Activated CD4-positive, alpha-beta T cell treated with anti-CD3 and anti-CD28 coated beads for 48 hours (primary cell): ENCODE measurements around the gene COQ10A.
"Not testable (repeated sequence)": the region's sequence is repeated elsewhere in the genome, so short reads cannot be mapped to it uniquely, and the experiment has no call there.

ENCODE experiments used
- DNase-seq: peaks from one replicate; pipeline ENCODE4 v3.0.0-alpha.2; 2020

The COQ10A gene

DNA sequence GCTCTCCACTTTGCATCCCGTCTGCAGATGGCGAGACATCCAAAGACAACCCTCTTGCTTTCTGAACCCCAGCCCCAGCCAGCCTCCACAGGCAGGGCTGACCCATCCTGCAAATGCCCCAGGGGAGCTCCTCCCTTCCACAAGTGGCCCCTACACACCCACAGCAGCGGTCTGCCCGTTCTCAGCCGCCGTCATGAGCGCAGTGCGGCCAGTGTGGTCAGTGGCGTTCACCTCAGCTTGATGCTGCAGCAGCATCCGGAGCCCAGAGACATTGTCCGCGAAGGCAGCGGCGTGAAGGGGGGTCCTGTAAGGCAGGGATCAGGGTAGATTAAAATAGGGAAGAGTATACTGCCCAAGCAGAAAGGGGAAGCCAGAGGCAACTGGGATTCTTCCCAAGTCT is 22.2 kb upstream of the COQ10A start:
- no peak for DNase-seq

DNA sequence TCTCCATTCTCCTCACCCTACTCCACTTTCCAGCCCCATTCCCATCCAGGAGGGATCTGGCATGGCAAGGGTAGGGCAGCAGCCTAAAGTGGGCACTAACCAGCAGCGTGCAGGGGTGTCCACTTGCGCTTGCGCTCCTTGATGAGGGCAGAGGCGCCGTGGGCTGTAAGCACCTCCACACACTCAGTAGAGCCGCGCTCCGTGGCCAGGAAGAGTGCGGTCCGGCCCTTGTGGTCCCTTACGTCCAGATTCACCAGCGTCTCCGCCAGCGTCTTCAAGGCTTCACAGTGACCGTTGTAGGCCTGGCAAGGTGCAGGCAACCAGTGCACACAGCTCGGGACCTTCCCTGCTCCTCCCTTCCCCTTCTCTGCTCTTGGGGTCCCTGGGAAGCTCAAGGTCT is 18.8 kb upstream of the COQ10A start:
- DNase-seq = no peak

DNA sequence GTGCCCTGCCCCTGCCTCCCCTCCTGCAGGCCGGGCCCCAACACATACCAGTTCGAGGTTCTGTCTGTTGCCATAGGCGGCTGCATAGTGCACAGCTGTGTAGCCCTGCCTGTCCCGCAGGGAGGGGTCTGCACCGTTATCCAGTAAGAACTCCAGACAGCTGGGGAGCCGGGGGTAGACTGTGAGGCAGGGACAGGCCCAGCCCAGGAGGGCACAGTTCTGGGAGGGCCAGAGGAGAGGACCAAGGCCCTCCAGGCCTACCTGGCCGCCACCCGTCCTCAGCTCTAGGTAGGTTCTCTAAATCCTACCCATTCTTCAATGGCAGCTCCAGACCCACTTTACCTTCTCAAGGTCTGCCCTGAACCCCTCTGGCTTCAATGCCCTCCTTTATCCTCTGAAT is 18.0 kb upstream of the COQ10A start:
- no peak for DNase-seq

DNA sequence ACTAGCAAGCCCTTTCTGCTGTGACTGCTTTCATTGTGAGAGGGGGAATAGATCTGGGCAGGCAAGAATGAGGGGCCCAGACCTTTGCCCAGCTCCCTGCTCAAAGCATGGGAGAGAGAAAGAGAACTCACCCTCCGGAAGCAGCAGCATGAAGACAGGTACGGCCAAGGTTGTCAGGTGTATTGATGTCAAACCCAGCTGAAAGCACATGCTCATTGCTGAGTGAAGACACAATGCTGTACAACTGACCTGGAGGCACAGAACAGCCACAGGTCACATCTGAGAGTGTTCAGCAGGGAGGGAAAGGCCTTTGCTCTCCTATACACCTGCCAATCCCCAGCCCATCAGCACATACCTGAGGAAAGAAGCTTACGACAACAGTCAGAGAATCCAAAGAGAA is 14.1 kb upstream of the COQ10A start:
- DNase-seq = no peak

DNA sequence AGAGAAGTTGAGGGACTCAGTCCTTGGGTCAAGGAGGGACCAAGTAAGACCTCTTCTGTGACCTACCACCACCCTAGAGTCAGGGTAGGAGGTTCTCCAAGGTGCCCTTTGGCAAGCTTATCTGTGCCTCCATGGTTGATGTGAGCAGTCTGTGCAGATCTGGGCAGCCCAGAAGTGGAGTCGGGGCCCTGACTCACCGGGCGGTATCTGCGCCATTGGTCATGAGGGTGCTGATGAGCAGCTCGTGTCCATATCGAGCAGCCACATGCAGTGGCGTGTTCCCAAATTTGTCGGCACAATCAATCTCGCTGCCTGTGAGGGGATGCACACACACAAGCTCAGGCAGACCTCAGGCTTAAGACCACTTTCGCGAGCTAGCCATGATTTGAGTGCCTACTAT is 13.7 kb upstream of the COQ10A start:
- DNase-seq = no peak

DNA sequence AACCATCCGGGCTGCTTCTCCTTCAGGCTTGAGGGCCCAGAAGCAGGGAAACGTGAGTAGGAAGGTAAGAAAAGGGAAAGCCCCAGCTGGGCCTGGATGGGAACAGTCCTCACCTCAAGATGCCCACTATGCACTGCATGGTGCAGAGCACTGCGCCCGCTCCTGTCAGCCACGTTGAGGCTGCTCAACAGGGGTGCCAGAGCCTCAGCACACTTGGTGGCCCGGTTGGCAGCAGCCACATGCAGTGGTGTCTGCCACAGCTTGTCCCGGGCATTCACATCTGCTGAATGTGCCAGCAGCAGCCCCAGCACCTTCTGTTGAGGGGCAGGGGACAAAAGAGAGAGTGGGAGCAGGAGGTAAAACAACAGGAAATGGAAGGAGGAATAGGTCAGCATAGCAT is 11.1 kb upstream of the COQ10A start:
- DNase-seq = no peak

DNA sequence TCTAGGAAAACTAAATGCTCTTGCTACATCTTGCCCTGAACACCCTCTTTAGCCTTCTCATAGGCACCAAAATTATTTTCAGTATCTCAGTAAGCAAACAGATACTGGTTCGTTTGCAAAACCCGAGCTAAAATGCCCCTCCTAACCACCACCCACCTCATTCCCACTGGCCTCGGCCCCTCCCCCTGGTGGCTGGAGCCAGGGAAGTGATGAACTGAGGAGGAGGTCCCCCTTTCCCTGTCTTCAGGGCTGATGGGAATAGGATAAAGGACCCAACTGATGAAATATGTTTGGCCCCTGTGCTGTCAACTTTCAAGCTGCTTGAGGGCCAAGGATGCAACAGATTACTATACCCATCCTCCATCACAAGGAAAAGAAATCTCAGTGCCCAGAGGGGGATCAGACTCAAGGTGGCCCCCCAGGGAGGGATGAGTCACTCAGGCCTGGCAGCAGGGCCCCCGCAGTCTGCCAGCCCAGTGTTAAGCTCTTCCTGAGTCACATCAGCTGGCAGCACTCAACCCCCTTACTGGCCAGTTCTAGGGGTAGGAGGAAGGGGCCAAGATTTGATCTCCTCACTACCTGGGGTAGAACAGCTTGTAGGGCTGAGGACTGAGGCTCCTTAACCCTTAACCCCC is 10.3 kb upstream of the COQ10A start:
- no peak for DNase-seq

DNA sequence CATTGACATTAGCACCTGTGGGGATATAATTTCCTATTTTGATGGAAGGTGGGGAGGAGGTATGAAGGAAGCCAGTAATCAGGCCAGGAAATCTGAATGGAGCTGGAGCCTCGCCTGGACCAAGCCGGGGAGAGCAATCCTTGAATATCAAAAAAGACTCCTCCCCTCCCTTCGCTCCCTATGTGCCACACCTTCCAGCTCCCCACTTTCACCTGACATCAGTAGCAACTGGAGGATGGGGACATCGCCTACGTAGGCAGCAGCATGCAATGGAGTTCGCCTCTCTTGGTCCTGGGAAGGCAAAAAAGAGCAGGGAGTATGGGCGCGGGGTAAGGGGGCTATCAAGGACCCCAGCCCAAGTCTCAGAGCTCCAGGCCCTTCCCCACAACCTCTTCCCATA is 9.7 kb upstream of the COQ10A start:
- DNase-seq = no peak

DNA sequence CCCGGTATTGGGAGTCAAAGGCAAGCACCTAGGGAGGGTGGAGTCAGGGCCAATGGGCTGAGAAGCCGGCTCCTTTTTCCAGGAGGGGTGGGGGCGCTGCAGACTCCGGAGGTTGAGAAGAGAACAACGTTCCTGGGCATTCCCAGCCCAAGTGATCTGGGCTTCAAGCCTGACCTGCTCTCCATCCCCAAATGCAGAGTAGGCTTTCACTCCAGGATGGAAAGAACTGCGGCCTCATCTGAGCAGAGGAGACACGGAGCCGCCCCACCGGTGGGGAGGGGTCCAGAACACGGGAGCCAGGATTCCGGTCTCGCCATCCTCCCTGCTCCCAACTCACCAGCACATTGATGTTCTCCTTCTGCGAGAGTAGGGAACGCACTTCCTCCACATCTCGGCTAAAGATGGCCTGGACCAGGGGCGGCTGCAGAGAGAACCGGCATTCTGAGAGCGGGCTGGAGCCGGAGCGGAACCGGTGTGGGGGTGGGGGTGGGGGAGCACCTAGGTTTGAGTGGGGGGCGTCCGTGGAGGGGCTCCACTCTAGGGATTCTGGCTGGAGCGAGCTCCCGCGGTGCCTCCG is 9.2 kb upstream of the COQ10A start:
- no peak for DNase-seq

DNA sequence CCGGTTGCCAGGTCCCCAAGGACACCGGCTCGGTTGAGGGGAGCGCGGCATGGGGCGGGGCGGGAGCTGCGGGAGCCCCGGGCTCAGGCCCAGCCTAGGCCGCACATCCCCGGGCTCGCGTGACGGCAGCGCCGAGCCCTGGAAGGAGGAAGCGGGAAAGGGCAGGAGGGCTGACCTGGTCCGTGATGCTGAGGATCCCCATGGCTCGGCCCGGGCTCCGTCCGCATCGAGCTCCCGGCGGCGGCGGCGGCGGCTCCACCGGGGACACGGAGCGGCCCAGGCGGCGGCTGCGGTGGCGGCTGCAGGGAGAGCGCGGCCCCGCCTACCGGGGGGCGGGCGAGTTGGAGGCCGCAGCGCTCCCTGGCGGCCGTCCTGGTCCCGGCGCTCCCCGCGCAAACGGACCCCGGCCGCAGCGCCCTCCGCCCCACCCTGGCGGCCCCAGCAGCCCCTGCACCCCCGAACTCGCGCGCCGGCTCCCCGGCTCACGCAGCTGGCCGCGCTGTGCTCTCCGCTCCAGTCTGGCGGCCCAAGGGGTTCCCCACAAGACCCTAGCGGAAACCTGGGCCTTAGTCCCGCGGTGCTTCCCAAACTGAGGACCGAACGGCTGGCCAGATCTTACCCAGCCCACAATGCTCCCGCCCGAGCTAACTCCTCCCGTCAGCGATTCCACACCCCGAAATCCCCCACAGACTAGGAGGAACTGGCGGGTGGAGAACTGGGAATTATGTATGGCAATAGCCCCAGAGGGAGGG is 8.5 kb upstream of the COQ10A start, which contains the start of gene ANKRD52:
Gene ANKRD52 (minus strand): TSS at position 317 of the 752 bp plus-strand sequence. CDS start 115 bp downstream, at position 202.
- peak; percentile 82 for DNase-seq

DNA sequence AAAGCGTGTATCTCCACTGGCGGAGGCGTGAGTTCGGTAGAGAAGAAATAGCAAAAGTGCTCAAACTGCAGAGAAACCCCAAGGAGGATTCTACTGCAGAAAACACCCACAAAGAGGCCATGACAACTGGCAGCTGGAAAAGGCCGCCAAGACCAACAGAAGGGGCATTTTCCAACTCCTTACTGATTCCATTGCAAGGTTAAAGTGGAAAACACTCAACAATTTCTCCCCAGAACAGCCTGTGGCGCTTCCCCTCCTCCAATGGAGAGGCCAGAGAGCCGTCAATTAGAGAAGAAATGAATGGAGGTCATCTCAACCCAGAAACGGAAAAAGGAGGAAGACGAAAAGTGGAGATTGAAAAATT is 7.9 kb upstream of the COQ10A start:
- DNase-seq = no peak

DNA sequence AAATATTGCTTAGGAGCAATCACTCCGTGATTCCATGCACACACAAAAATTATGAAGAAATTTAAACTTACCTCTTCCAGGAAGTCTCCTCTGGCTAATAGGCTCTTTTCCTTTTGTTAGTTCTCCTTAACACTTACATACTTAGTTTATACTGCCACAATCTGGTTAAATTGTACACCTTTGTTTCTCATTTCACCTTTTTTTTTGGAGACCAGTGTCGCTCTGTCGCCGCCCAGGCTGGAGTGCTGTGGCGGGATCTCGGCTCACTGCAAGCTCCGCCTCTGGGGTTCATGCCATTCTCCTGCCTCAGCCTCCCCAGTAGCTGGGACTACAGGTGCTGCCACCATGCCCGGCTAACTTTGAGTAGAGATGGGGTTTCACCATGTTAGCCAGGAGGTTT is 6.4 kb upstream of the COQ10A start:
- DNase-seq = no peak

DNA sequence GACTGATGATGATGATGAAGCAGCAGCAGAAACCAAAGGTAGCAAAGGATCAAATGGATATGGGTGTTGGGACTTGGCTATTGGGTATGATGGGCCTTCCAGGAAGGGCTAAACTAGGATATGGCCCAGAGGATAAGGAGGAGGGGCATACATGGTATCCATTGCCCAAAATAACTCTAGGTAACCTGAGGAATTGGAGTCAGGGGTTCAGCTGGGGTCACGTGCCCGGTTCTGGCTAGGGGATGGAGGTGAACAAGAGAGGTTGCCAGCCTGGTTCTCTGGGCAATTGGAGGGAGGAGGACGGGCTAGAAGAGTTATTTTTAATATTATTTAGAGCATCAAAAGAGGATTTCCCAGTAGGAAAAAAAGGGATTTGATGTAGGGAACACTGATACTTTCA is 5.8 kb upstream of the COQ10A start:
- DNase-seq = no peak

DNA sequence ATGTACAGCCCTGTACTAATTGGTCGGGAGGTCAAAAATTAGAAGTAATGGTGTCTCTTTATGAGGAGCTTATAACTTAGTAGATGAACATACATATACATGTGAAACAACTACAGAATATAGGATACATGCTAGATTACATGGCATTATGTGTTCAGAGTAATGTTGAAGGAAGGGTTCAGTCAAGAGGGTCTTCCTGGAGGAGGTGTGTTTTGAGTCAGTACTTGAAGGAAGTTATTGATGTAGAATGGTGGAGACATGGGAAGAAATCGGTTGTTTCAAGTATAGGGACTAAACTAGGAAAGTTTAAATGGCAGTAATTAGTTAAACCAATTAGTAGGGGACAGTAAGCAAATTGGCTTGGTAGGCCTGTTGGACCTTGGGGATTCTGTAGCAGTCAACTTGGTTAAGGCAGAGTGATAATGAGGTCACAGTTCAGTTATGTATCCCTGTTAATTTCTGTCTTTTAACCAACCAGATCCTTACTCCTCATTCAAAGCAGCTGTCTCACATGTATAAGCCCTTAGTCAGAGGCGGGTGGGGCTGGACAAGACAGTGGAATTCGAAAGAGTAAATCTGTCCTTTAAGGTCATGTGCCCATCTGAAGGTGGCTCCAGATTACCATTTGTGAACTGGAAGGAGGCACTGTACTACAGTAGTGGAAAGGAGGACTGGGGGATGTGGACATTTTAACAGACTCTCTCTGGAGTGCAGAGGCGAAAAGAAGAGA is 5.1 kb upstream of the COQ10A start:
- DNase-seq = no peak

DNA sequence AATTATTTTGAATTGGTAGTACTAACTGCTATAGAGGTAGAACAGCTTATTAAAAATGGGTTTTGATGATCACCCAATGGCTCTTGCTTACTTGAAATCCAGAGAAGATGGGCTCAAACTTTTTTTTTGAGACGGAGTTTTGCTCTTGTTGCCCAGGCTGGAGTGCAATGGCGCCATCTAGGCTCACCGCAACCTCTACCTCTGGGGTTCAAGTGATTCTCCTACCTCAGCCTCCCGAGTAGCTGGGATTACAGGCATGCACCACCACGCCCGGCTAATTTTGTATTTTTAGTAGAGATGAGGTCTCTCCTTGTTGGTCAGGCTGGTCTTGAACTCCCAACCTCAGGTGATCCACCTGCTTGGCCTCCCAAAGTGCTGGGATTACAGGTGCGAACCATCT is 3.8 kb upstream of the COQ10A start:
- DNase-seq = peak; percentile 34

DNA sequence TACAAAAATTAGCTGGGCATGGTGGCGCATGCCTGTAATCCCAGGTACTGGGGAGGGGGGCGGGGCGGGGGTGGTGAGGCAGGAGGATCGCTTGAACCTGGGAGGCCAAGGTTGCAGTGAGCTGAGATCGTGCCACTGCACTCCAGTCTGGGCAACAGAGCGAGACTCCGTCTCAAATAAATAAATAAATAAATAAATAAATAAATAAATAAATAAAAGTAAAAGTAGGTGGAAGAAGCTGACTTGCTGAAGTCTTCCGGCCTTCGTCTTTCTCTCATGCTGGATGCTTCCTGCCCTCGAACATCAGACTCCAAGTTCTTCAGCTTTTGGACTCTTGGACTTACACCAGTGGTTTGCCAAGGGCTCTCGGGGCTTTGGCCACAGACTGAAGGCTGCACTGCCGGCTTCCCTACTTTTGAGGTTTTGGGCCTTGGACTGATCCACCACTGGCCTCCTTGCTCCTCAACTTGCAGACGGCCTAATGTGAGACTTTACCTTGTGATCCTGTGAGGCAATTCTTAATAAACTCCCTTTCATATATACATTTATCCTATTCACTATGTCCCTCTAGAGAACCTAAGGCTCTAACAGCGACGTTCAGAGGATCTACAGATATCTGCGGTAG is 562 bp upstream of the COQ10A start:
- not testable (repeated sequence) for DNase-seq

DNA sequence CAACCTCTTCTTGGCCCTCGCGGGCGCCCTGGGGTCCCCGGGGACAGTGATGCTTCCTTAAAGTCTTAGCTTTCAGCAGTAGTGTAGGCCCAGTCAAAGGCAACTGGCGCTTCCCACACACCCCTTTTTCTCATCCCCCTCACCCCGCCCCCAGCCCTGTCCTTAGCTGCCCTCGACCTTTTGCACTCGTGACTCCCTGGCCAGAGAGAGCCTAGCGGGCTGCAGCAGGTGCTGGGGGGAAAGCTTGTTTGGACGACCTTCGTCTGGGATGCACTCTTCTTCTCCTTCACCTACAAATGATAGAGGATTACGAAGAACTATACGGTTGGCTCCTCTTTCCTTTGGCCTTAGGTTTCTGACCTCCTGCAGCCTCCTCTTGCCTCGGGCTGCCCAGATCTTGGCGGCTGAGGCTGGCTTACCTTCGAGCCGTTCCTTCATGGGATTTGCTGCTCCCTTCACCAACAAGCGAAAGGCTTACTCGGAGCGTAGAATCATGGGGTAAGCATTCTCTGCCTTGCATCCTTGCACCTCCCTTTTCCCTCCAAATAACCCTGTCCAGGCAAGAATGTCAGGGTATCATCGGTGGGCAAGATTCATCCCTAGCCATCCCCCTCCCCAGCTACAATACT is 815 bp downstream of the COQ10A start:
- no peak for DNase-seq

DNA sequence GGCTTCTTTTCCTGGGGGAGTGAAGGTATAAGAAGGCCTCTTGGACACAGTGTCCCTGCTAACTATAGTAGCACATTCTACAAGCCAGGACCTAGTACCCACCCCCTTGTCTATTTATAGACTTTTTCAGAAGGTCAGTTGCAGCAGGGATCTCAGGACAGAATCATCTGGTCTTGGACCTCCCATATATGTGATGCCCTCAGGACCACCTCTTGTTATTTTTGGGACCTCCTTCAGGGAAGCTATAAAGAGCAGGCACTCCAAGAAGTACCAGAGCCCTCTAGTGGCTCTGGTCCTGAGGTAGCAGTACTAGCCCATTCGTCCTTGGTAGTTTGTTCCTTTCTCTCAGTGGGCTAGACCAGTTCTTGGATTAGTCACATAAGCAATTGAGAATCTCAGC is 4.3 kb downstream of the COQ10A start:
- DNase-seq = no peak

DNA sequence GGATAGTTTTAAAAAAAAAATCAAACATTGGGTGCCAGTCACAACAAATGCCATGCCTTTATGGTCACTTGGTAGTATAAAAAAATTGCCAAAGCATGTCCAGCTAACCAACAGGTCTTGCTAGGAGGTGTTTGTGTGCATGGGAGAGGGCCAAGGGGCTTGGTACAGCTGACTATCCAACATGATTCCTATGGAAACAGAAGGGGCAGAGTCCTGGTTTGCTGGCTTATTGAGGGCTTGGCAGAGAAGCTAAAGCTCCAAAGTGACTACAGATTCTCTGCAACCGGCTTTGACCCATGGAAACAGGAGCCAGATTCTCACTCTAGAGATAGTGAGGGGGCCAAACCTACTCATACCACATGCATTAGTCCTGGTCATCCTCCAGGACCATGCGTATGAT is 5.7 kb downstream of the COQ10A start:
- DNase-seq = not testable (repeated sequence)

DNA sequence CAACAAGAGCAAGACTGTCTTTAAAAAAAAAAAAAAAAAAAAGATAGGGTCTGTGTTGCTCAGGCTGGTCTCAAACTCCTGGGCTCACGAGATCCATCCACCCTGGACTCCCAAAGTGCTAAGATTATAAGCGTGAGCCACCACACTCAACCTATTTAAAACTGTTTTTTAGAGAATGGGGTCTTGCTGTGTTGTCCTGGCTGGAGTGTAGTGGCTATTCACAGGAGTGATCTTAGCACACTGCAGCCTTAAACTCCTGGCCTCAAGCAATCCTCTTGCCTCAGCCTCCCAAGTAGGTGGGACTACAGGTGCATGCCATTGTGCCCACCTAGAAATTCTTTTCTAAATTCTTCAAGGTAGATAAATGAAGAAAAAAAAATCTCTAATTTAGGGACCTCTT is 7.6 kb downstream of the COQ10A start:
- no peak for DNase-seq

DNA sequence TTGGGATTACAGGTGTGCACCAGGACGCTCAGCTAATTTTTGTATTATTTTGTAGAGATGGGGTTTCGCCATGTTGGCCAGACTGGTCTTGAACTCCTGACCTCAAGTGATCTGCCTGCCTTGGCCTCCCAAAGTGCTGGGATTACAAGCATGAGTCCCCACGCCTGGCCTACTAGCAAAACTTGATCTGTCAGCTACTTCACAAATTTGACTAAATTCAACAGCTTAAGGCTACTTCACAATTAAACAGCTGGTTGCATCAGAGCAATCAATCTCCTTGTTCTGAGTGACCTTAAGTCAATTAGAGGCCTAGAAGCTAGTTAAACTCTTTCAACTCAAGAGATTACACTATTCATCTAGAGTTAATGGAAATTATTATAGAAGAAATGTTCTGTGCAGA is 12.2 kb downstream of the COQ10A start:
- DNase-seq = no peak

DNA sequence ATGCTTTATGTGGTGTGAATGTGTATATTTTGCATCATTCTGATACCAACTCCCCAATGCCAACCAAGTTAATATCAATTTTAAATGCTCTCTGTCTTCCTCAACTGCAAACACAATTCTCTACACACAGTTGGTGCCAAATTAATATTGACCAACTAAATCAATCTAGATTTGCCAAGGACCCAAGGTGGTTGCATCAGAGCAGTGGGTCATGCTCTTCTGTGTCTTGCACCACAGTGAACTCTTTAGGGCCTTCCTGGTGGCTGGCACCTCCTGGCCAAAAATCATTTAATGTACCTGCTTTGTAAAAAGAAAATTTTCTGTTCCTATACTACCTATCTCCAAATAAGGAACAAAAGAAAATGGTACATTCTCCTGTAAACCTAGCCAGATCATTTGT is 14.1 kb downstream of the COQ10A start:
- DNase-seq = no peak

DNA sequence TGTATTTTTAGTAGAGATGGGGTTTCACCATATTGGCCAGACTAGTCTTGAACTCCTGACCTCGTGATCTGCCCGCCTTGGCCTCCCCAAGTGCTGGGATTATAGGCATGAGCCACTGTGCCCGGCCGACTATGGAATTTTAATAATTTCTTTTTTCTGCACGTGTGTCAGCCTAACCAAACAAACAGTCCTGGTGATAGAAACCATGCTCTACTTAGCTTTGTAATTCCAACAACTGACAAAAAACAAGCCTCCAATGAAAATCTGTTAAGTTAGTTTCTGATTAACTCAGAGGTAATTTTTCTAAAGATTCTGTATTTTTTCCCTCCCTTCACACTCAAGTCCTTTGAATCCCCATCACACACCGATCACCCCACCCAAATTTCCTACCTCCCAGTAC is 15.3 kb downstream of the COQ10A start:
- no peak for DNase-seq
